ENCODE data around the gene EDEM1. TPM values are rescaled to one million over a fixed set of nuclear protein-coding genes. Genes with fewer than 3 reads are reported as not detected.

EDEM1 gene
- polyA plus RNA-seq, 1 donor from 2014 or later, result 13.6 TPM

Small RNA genes lying within 50 kb of the gene (small RNA-seq; reads per million reads assigned to genes)
- gene MIR4790, result 0 to 0.03 (median 0) reads per million in 3 experiments
- gene RN7SL553P, result 0 reads per million in 3 experiments

Other genes starting within 250 kb of the EDEM1 start
- 0.10 TPM in 1 of 2 replicates, not detected in the other for gene BHLHE40, start 208.3 kb upstream of the EDEM1 start, polyA plus RNA-seq
- 94.5 and 103 TPM in 2 replicates for gene ARL8B, start 65.4 kb upstream of the EDEM1 start, polyA plus RNA-seq